ENCODE data around the gene KCTD16.

Gene KCTD16

DNA sequence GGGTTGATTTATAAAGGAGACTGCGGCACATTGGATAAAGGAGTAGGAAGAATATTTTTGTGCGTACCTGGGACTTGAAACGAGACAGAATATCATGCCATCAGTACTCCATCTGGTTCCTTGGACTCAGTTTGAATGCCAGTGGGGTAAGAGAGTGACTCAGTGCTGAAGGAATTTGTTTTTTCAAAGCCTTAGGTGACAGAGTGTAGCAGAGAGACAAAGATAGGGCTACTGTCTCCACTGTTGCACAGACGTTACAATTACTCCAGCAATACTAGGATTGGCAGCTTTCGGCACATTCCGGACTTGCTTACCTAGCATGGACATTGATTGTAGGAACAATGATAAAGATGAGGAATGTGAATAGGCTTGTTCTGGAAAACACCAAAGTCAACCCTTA is 250.7 kb downstream of the KCTD16 start:
- TF ChIP-seq, protein P1, sequence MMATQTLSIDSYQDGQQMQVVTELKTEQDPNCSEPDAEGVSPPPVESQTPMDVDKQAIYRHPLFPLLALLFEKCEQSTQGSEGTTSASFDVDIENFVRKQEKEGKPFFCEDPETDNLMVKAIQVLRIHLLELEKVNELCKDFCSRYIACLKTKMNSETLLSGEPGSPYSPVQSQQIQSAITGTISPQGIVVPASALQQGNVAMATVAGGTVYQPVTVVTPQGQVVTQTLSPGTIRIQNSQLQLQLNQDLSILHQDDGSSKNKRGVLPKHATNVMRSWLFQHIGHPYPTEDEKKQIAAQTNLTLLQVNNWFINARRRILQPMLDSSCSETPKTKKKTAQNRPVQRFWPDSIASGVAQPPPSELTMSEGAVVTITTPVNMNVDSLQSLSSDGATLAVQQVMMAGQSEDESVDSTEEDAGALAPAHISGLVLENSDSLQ (IDR thresholded peaks at IDR 0.05) = no peak
- no peak for TF ChIP-seq CTBP1 (IDR thresholded peaks at IDR 0.05; ENCODE audit: borderline replicate concordance)
- no peak for TF ChIP-seq L3MBTL2 (conservative IDR thresholded peaks at IDR 0.05)
- no peak for TF ChIP-seq ZNF384 (IDR thresholded peaks at IDR 0.05)
- TF ChIP-seq FOXM1 (IDR thresholded peaks at IDR 0.05; ENCODE audit: borderline replicate concordance) = no peak
- TF ChIP-seq HDGF (IDR thresholded peaks at IDR 0.05; ENCODE audit: borderline replicate concordance) = no peak
- DNase-seq (ENCODE audit: extremely low spot score) = no peak
- ChIA-PET POLR2A (no interaction called here), CTCF (no interaction called here)

DNA sequence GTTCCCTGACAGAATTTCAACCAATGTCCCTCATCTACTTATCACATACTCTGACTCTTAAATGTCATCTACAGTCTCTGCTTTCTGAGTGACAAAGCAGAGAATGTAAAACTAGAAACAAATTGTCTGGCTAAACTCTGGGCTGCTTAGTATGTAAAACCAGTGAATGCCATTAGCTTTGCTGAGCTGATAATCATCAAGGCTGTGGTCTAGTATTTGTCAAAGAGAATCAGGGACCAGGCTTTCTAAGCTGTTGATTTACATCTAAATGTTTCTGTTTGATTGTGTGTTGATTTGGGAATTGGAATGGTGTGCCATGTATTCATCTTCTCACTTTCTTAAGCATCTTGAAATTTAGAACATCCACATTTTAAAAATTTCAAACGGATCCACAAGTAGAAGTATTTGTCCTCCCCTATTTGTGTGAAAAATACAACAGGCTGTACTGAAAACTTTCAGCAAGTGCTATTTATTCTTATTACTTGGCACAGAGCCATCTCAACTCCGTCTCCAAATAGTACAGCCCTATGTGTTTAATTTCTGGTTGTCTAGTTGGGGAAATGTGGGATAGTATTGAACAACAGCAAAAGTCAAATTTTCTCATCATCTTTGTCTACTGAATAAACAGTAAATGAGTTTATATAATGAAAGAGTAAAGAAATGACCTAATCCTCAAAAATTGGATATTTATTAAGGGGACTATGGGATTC is 251.5 kb downstream of the KCTD16 start:
- TF ChIP-seq BHLHE40 (IDR thresholded peaks at IDR 0.05; ENCODE audit: borderline replicate concordance) (no peak), NFRKB (IDR thresholded peaks at IDR 0.05) (no peak), FOXK2 (IDR thresholded peaks at IDR 0.05) (no peak), TARDBP (IDR thresholded peaks at IDR 0.05) (no peak), ARNT (IDR thresholded peaks at IDR 0.05) (no peak), FOXM1 (IDR thresholded peaks at IDR 0.05; ENCODE audit: borderline replicate concordance) (no peak), LEF1 (IDR thresholded peaks at IDR 0.05; ENCODE audit: borderline replicate concordance) (no peak), CTBP1 (IDR thresholded peaks at IDR 0.05; ENCODE audit: borderline replicate concordance) (no peak), HDGF (IDR thresholded peaks at IDR 0.05; ENCODE audit: borderline replicate concordance) (no peak), ZNF384 (IDR thresholded peaks at IDR 0.05) (no peak), L3MBTL2 (conservative IDR thresholded peaks at IDR 0.05) (no peak), FOXA1 (IDR thresholded peaks at IDR 0.05) (no peak), ELF4 (IDR thresholded peaks at IDR 0.05) (no peak), SP1 (IDR thresholded peaks at IDR 0.05) (no peak), SUZ12 (IDR thresholded peaks at IDR 0.05) (no peak)
- TF ChIP-seq, protein P1 (IDR thresholded peaks at IDR 0.05) = no peak
- ChIA-PET CTCF (no interaction called here), POLR2A (no interaction called here)
- no peak for DNase-seq (ENCODE audit: extremely low spot score)

DNA sequence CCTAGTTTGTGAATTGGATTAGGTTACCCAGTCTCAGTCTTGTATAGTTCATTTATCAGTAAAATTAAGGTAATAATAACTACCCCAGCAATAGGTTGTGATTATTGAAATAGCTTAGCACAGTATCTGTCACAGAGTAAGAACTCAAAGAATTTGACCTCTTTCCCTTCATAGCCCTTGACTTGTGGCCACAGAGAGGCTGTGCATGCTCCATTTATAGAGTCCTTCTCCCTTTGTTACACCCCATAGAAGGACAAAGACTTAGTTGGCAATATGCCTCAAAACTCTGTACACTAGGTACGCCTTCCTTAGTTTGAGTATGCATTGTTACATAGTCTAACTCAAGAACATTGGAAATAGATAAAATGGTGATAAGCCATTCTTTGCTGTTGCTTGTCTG is 257.2 kb downstream of the KCTD16 start:
- no peak for TF ChIP-seq SUZ12 (IDR thresholded peaks at IDR 0.05)
- POLR2A ChIA-PET = no interaction called here
- CTCF ChIA-PET = no interaction called here
- DNase-seq (ENCODE audit: extremely low spot score) = no peak

DNA sequence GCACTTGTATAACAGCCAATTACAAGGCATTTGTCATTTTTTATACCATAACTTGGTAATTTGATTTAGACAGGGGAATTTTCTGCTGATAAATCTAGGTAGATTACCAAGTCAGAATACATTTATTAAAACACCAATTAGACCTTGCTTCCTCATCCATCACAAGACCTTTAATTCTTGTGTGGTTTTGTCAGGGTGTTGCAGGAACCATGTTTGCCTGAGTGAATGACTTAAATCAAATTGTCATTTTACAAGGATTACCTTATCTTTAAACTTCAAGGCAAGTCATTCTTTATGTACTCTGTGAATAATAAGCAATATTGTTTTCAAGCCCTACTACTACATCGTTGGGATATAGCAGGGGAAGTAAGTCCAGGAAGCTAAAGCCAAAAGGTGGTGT is 257.7 kb downstream of the KCTD16 start:
- DNase-seq (ENCODE audit: extremely low spot score) = no peak
- POLR2A ChIA-PET = no interaction called here
- CTCF ChIA-PET = no interaction called here
- TF ChIP-seq CTBP1 (IDR thresholded peaks at IDR 0.05; ENCODE audit: borderline replicate concordance) = no peak

DNA sequence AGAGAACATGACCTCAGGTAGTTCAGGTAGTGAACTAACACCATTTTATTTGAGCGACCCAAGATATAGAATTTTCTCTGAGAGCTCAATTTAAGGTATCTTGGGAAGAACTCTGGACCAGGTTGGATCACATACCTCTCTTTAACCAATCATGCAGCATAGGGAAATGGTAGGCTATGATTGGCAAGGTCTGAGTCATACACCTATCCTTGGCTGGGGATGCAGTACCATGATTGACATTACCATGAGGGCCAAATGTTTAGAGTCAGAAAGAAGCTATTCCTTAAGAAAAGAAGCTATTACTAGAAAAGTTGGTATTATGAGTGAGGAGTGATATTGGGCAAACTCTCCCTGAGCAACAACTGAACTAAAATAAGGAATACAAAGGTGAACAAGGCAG is 258.7 kb downstream of the KCTD16 start:
- CTCF ChIA-PET = no interaction called here
- POLR2A ChIA-PET = no interaction called here
- TF ChIP-seq ARNT (IDR thresholded peaks at IDR 0.05) = no peak
- no peak for TF ChIP-seq BHLHE40 (IDR thresholded peaks at IDR 0.05; ENCODE audit: borderline replicate concordance)
- TF ChIP-seq FOXK2 (IDR thresholded peaks at IDR 0.05) = no peak
- TF ChIP-seq ZNF384 (IDR thresholded peaks at IDR 0.05) = no peak
- no peak for TF ChIP-seq SP1 (IDR thresholded peaks at IDR 0.05)
- TF ChIP-seq LEF1 (IDR thresholded peaks at IDR 0.05; ENCODE audit: borderline replicate concordance) = no peak
- no peak for TF ChIP-seq HDGF (IDR thresholded peaks at IDR 0.05; ENCODE audit: borderline replicate concordance)
- TF ChIP-seq ELF4 (IDR thresholded peaks at IDR 0.05) = no peak
- TF ChIP-seq SUZ12 (IDR thresholded peaks at IDR 0.05) = no peak
- TF ChIP-seq CTBP1 (IDR thresholded peaks at IDR 0.05; ENCODE audit: borderline replicate concordance) = no peak
- no peak for TF ChIP-seq FOXA1 (IDR thresholded peaks at IDR 0.05)
- TF ChIP-seq, protein P1 (IDR thresholded peaks at IDR 0.05) = no peak
- TF ChIP-seq TARDBP (IDR thresholded peaks at IDR 0.05) = no peak
- TF ChIP-seq FOXM1 (IDR thresholded peaks at IDR 0.05; ENCODE audit: borderline replicate concordance) = no peak
- no peak for DNase-seq (ENCODE audit: extremely low spot score)

DNA sequence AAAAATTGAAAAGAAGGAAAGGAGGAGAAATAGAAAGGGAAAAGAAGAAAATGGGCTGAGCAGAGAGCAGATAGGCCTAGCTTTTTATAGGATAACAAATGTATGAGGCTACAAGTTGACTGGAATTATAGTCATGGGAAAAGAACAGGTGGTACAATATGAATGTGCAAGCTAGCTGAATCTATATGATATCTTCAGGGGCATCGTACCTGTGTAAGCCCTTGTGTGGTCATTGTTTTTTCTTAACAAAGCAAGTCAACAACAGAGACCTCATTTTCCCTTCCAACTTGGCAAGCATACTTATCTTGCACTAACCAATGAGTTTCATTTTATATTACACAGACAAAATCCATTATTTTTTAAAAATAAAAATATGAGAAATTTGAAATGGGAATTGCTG is 259.2 kb downstream of the KCTD16 start:
- ChIA-PET CTCF (no interaction called here), POLR2A (no interaction called here)
- no peak for TF ChIP-seq TARDBP (IDR thresholded peaks at IDR 0.05)
- no peak for TF ChIP-seq LEF1 (IDR thresholded peaks at IDR 0.05; ENCODE audit: borderline replicate concordance)
- TF ChIP-seq ZNF384 (IDR thresholded peaks at IDR 0.05) = no peak
- TF ChIP-seq CTBP1 (IDR thresholded peaks at IDR 0.05; ENCODE audit: borderline replicate concordance) = no peak
- TF ChIP-seq SUZ12 (IDR thresholded peaks at IDR 0.05) = no peak
- TF ChIP-seq, protein P1 (IDR thresholded peaks at IDR 0.05) = no peak
- TF ChIP-seq SP1 (IDR thresholded peaks at IDR 0.05) = no peak
- TF ChIP-seq ELF4 (IDR thresholded peaks at IDR 0.05) = no peak
- TF ChIP-seq HDGF (IDR thresholded peaks at IDR 0.05; ENCODE audit: borderline replicate concordance) = no peak
- no peak for TF ChIP-seq FOXK2 (IDR thresholded peaks at IDR 0.05)
- no peak for TF ChIP-seq FOXA1 (IDR thresholded peaks at IDR 0.05)
- DNase-seq (ENCODE audit: extremely low spot score) = no peak
